Esophagus muscularis mucosa (tissue), 4 donors: ENCODE results near the gene RSAD1. TPM values are rescaled to one million over a fixed set of nuclear protein-coding genes. Genes with fewer than 3 reads are reported as not detected.
"Not testable (repeated sequence)": the region's sequence is repeated elsewhere in the genome, so short reads cannot be mapped to it uniquely, and the experiment has no call there.

Source experiments
- DNase-seq: peaks from one replicate; pipeline ENCODE4 v3.0.0-alpha.2; 2017; ENCODE audit errors: extremely low spot score
- H3K27ac ChIP-seq, 4 donors: fragments of 200-600 bp; sonication (generic); replicated peaks in 1 of 4; 1 replicate in 3 of 4; 2 replicates in 1 of 4; pipeline ENCODE4 v1.5.1; 2016 to 2019; ENCODE audit warnings: mild to moderate bottlenecking in 1 of 4
- H3K27me3 ChIP-seq, 4 donors: fragments of 200-600 bp; sonication (generic); one replicate each; pipeline versions ENCODE4 v1.5.1 to v1.6.0; 2016 to 2019
- H3K36me3 ChIP-seq, 4 donors: fragments of 200-600 bp; sonication (generic); one replicate each; pipeline ENCODE4 v1.5.1; 2016 to 2019
- H3K4me1 ChIP-seq, 4 donors: fragments of 200-600 bp; sonication (generic); one replicate each; pipeline ENCODE4 v1.5.1; 2016 to 2019
- H3K4me3 ChIP-seq, 4 donors: fragments of 200-600 bp; sonication (generic); 1 replicate in 2 of 4; 2 replicates in 2 of 4; pipeline ENCODE4 v1.5.1; 2016 to 2019; ENCODE audit warnings: mild to moderate bottlenecking in 4 of 4, moderate library complexity in 1 of 4
- H3K9me3 ChIP-seq, 4 donors: fragments of 200-600 bp; sonication (generic); 1 replicate in 3 of 4; 2 replicates in 1 of 4; pipeline ENCODE4 v1.5.1; 2016 to 2019
- CTCF ChIP-seq, 3 experiments: fragments of 200-600 bp in 2 of 3; fragments of 450-650 bp in 1 of 3; sonication (generic) in 2 of 3; IDR thresholded peaks; one replicate each; pipeline ENCODE4 v1.5.1; 2017 to 2019; ENCODE audit warnings: antibody characterized with exemption in 3 of 3, mild to moderate bottlenecking in 2 of 3, moderate library complexity in 1 of 3
- EP300 ChIP-seq: sonication (generic); formaldehyde crosslinking; IDR thresholded peaks from one replicate; pipeline ENCODE4 v1.6.1; 2017; ENCODE audit warnings: antibody characterized with exemption
- POLR2A ChIP-seq: fragments of 450-650 bp; IDR thresholded peaks from one replicate; pipeline ENCODE4 v1.6.1; 2017; ENCODE audit warnings: antibody characterized with exemption, moderate library complexity, mild to moderate bottlenecking, low read depth
- POLR2AphosphoS5 ChIP-seq, 2 donors: sonication (generic); formaldehyde crosslinking; IDR thresholded peaks; one replicate each; pipeline ENCODE4 v1.6.1; 2017; ENCODE audit warnings: antibody characterized with exemption in 2 of 2
- WGBS: methylation state at CpG from one replicate; pipeline ENCODE4 v1.1.5; 2018; 5-methylcytosine and 5-hydroxymethylcytosine counted together
- intact Hi-C: fragments of 100-400 bp; cut with DNase I; formaldehyde crosslinking; loops from one replicate; pipeline ENCODE4 v1.15.1; 2023
- total RNA-seq, 4 donors: library from RNA; depleted of rRNA; stranded (reverse); fragments of >200 nt; gene quantifications; one replicate each; pipeline versions ENCODE4 v1.1.0 to v1.2.1, GENCODE V29; 2016

RSAD1 gene
- total RNA-seq, 4 donors from 2014 or later, result 12.9 to 24.6 (median 16.1) TPM

DNA sequence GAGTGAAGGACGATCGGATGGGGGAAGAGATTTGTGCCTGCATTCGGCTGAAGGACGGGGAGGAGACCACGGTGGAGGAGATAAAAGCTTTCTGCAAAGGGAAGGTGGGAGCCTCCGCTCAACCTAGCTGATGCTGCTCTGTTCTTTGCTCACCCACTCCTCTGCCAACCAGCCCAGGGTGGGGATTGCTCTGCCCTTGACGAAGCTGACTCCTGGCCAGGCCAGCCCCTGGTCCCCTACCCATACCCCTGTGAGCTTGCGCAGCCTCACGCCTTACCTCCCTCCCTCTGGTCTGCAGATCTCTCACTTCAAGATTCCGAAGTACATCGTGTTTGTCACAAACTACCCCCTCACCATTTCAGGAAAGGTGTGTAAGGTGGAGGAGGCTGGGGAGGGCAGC is 4.8 kb upstream of the RSAD1 start:
- H3K9me3 ChIP-seq, result no peaks in the 10 kb centered on the region
- H3K27me3 ChIP-seq, result peaks cover 0 to 27% (median 12%) of the 10 kb centered on the region in 4 donors
- 85% methylated on average over 11 of the region's 11 CpGs for WGBS
- TF ChIP-seq CTCF (IDR thresholded peaks at IDR 0.05) (no peak), POLR2A (no peak), EP300 (no peak), POLR2AphosphoS5 (IDR thresholded peaks at IDR 0.05) (no peak)
- no peak for DNase-seq
- peaks cover 0 to 27% (median 12%) of the 10 kb centered on the region in 4 donors for H3K36me3 ChIP-seq
- no peak overlapping the region for H3K27ac ChIP-seq
- no peak overlapping the region for H3K4me3 ChIP-seq
- intact Hi-C loops, result no loop called here
- peaks cover 12 to 16% (median 14%) of the 10 kb centered on the region in 4 donors for H3K4me1 ChIP-seq

- Histone ChIP-seq H3K4me1 (peaks cover 7 to 13% (median 12%) of the 10 kb centered on the region in 4 donors), H3K4me3 (no peak overlapping the region), H3K9me3 (no peaks in the 10 kb centered on the region), H3K27ac (no peak overlapping the region), H3K36me3 (peaks cover 0 to 27% (median 12%) of the 10 kb centered on the region in 4 donors), H3K27me3 (peaks cover 0 to 20% (median 7%) of the 10 kb centered on the region in 4 donors)
- 79% methylated on average over 6 of the region's 6 CpGs for WGBS
- DNase-seq, result no peak
- no peak for TF ChIP-seq POLR2AphosphoS5 (IDR thresholded peaks at IDR 0.05)
- TF ChIP-seq EP300, result no peak
- no peak for TF ChIP-seq CTCF (IDR thresholded peaks at IDR 0.05)
- no peak for TF ChIP-seq POLR2A
- intact Hi-C loops, result no loop called here
Measured at GRCh38 chr17:50474523-50474922, 4.1 kb upstream of the RSAD1 start.

DNA sequence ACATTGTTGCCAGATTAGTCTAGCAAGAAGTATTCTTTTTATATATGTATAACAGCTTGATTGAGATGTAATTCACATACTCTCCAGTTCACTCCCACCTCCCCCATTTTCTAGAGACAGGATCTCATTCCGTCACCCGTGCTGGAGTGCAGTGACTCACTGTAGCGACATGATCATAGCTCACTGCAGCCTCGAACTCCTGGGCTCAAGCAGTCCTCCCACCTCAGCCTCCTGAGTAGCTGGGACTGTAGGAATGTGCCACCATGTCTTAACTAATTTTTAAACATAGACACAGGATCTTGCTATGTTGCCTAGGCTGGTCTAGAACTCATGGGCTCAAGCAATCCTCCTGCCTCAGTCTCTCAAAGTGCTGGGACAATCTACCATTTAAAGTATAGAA is 3.3 kb upstream of the RSAD1 start:
- intact Hi-C loops, result no loop called here
- no peaks in the 10 kb centered on the region for H3K9me3 ChIP-seq
- H3K4me3 ChIP-seq, result no peak overlapping the region
- H3K27ac ChIP-seq, result no peak overlapping the region
- no peak for TF ChIP-seq POLR2A
- no peak for TF ChIP-seq POLR2AphosphoS5 (IDR thresholded peaks at IDR 0.05)
- TF ChIP-seq CTCF (IDR thresholded peaks at IDR 0.05), result no peak
- TF ChIP-seq EP300, result no peak
- DNase-seq, result no peak
- H3K4me1 ChIP-seq, result peaks cover 13 to 19% (median 19%) of the 10 kb centered on the region in 4 donors
- WGBS, result 85% methylated on average over 4 of the region's 4 CpGs
- H3K36me3 ChIP-seq, result peaks cover 0 to 29% (median 12%) of the 10 kb centered on the region in 4 donors
- H3K27me3 ChIP-seq, result peaks cover 0 to 16% (median 5%) of the 10 kb centered on the region in 4 donors

GRCh38 chr17:50475775-50476544 is 2.7 kb upstream of the RSAD1 start:
- Histone ChIP-seq H3K36me3 (peaks cover 0 to 30% (median 11%) of the 10 kb centered on the region in 4 donors), H3K4me1 (peaks cover 17 to 22% (median 21%) of the 10 kb centered on the region in 4 donors), H3K27me3 (peaks cover 0 to 16% (median 5%) of the 10 kb centered on the region in 4 donors)
- DNase-seq, H3K9me3 ChIP-seq, H3K27ac ChIP-seq, H3K4me3 ChIP-seq, intact Hi-C loops: not testable (repeated sequence)
- WGBS, result 43% methylated on average over 20 of the region's 33 CpGs

DNA sequence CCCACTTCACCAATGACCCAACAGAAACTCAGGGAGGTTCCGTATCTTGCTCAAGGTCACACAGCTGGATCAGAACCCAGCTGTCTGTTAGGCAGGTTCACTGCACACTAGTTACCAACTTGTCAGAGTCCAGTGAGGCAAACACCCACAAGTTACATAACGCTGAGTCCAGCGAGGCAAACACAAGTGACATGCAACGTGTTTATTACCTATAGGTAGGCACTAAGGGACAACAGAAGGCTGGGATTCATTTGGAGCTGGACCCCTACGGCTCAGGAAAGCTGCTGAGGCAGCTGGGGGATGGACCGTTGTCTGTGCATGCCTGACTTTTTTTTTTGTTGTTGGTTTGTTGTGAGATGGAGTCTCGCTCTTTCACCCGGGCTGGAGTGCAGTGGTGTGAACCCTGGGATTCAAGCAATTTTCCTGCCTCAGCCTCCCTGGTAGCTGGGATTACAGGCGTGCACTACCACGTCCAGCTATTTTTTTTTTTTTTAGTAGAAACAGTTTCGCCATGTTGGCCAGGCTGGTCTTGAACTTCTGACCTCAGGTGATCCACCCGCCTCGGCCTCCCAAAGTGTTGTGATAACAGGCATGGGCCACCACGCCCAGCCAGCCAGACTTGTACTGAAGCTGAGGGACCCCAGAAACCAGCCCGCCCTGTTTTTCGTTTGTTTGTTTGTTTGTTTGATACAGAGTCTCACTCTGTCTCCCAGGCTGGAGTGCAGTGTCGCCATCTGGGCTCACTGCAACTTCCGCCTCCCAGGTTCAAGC is 1.9 kb upstream of the RSAD1 start:
- peaks cover 20 to 23% (median 22%) of the 10 kb centered on the region in 4 donors for H3K4me1 ChIP-seq
- H3K27me3 ChIP-seq, result peaks cover 0 to 16% (median 5%) of the 10 kb centered on the region in 4 donors
- WGBS, result 82% methylated on average over 18 of the region's 18 CpGs
- intact Hi-C loops, result no loop called here
- no peak overlapping the region for H3K4me3 ChIP-seq
- TF ChIP-seq CTCF (IDR thresholded peaks at IDR 0.05), result no peak
- TF ChIP-seq EP300, result no peak
- no peak for TF ChIP-seq POLR2AphosphoS5 (IDR thresholded peaks at IDR 0.05)
- no peak for TF ChIP-seq POLR2A
- H3K36me3 ChIP-seq, result peaks cover 0 to 24% (median 8%) of the 10 kb centered on the region in 4 donors
- H3K27ac ChIP-seq, result no peak overlapping the region
- DNase-seq, result no peak
- H3K9me3 ChIP-seq, result no peaks in the 10 kb centered on the region
